Uterus (tissue), 2 donors: ENCODE data around the gene NBPF15.
"Not testable (repeated sequence)": the region's sequence is repeated elsewhere in the genome, so short reads cannot be mapped to it uniquely, and the experiment has no call there.

ENCODE experiments used
- POLR2A ChIP-seq, 2 donors: fragments of 450-650 bp; IDR thresholded peaks; one replicate each; pipeline ENCODE4 v1.6.1; 2016; ENCODE audit warnings: antibody characterized with exemption in 2 of 2, mild to moderate bottlenecking in 1 of 2, moderate library complexity in 1 of 2
- TF ChIP-seq, protein P1 (sequence below), 4 experiments: fragments of 200-600 bp in 2 of 4; fragments of 450-650 bp in 2 of 4; sonication (generic) in 2 of 4; IDR thresholded peaks; one replicate each; pipeline ENCODE4 v1.5.1; 2016 to 2019; ENCODE audit warnings: antibody characterized with exemption in 4 of 4, mild to moderate bottlenecking in 2 of 4, moderate library complexity in 1 of 4

GRCh38 chr1:144412068-144412471, 49.4 kb downstream of the NBPF15 start:
- TF ChIP-seq POLR2A (IDR thresholded peaks at IDR 0.05): not testable (repeated sequence)
- TF ChIP-seq, protein P1, sequence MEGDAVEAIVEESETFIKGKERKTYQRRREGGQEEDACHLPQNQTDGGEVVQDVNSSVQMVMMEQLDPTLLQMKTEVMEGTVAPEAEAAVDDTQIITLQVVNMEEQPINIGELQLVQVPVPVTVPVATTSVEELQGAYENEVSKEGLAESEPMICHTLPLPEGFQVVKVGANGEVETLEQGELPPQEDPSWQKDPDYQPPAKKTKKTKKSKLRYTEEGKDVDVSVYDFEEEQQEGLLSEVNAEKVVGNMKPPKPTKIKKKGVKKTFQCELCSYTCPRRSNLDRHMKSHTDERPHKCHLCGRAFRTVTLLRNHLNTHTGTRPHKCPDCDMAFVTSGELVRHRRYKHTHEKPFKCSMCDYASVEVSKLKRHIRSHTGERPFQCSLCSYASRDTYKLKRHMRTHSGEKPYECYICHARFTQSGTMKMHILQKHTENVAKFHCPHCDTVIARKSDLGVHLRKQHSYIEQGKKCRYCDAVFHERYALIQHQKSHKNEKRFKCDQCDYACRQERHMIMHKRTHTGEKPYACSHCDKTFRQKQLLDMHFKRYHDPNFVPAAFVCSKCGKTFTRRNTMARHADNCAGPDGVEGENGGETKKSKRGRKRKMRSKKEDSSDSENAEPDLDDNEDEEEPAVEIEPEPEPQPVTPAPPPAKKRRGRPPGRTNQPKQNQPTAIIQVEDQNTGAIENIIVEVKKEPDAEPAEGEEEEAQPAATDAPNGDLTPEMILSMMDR (IDR thresholded peaks at IDR 0.05): not testable (repeated sequence)
